ENCODE measurements around the gene F2.

Gene F2

DNA sequence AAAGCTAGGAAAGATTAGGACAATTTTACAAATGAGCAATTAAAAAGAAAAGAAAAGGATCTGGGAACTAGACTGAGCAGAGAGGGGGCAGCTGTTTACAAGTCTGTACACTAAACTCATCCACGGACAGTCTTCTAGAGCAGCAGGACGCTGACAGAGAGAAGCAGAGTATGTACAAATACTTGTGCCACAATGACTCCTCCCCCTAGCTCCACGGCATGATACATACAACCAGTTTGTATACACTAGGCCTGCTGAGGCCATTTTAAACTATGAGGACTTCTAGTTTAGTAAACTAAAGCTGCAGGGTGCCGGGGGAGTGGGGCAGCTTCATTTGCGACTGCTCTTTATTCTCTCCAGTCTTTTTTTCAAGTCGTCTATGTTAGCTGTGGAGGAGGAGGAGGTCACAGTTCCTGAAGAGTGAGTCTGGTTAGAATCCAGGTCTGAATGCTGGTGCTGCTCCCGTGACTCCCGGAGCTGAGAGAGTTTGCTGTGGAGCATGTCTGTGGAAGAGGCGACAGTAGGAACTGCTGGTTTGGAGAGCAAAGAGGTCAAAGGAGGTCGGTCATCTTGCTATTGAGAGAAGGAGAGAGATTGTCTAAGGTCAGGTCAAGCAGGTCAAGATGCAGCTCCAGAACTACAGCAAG, 24.8 kb downstream of the F2 start:
- FAIRE-seq = no peak

DNA sequence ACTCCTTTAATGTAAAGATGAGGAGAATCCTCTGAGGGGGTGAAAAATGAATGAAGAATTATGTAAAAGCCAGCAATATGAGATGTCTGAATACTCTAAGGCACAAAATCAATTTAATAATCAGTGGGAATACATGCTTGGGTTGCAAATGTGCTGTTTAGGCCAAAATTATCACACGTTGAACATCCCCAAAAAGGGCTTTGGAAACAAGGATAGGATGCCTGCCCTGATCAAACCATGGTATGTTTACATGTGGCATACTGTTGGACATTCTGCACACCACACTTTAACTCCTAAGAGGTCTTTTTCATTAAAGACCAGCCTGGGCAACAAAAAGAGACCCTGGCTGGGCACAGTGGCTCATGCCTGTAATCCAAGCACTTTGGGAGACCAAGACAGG, 26.3 kb downstream of the F2 start:
- no peak for FAIRE-seq

DNA sequence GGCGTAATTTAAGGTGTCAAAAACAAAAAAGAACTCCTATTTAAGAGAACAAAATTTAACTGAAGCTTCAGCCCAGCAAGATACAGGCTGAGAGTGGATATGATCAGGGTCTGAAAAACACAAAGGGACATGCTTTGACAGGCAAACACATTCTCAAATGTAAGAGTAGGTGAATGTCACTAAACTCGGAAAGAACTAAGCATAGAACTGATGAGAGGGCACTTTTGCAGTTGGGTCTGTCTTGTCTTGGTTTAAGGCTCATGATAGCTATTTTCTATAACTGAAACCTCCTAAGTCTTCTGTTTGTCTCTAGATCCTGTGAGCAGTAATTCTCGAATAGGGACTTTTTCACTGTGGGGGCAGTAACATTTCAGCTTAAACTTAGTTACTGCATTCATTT, 27.0 kb downstream of the F2 start:
- no peak for FAIRE-seq

DNA sequence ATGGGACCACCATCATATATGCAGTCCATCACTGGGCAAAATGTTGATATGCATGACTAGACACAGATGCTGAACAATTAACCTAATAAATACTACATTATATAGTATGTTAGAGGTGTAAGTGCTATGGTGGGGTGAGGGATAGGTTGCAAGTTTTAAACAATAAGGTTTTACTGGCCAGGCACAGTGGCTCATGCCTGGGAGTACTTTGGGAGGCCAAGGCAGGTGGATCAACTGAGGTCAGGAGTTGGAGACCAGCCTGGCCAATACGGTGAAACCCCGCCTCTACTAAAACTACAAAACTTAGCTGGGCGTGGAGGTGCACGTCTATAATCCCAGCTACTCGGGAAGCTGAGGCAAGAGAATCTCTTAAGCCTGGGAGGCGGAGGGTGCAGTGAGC, 28.1 kb downstream of the F2 start:
- FAIRE-seq = no peak

DNA sequence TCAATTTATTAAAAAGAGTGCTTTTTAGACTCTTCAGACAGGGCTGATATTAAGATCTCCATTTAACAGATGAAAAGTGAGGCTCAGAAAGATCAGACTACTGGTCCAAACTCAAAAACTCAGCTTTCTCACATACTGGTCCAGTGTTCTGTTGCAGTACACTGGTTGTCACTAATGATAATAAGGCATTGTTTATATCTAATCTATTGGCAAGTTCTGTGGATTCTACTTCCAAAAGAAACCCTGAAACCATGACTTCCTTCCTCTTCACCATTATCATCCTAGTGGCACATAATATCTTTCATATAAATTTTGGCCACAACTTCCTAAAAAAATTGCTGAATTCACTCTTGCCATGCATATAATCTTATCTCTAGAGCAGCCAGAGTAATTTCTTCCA, 36.9 kb downstream of the F2 start:
- no peak for FAIRE-seq

DNA sequence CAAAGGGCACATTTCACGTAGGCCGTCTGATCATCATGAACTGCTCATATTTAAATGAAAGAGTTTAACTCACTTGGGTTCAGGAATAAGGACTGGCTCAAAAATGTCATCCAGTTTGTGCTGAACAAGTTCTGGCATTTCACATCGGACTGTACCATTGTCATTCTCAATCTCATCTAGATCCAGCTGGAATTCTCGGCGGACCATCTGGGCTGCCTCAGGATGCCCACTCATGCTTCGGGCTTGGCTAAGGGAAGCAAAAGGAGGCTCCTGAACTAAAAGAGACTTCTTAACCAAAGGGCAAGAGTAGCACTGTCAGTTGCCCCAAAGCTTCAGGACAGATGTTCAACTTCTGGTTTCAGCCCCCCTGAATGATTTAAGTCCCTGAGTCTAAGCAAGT, 40.2 kb downstream of the F2 start:
- FAIRE-seq = no peak

DNA sequence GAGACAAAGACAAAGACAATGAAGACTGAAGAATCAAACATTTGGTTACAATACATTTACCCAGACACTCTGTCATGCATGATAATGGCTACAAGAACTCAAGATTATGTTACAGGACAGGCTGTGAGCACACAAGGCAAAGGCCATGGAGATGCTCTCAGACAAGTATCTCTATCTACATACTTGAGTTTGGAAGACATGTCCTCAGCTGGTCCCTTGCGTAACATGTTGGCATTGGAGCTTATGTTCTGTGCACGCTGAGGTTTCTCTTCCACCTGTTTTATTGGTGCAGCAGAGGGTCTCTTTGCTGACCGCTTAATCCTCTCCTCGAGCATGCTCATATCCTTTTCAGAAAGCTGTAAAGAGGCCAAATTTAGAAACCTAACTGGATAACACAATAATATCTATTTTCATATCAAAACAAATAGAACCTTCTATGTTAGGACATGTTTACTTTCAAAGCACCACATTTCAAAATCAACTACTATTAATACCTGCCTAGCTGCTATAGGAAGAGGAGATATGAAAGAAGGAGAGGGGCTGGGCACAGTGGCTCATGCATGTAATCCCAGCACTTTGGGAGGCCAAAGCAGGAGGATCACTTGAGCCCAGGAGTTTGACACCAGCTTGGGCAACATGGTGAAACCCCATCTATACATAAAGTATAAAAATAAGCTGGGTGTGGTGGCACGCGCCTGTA, 41.6 kb downstream of the F2 start:
- FAIRE-seq = no peak

DNA sequence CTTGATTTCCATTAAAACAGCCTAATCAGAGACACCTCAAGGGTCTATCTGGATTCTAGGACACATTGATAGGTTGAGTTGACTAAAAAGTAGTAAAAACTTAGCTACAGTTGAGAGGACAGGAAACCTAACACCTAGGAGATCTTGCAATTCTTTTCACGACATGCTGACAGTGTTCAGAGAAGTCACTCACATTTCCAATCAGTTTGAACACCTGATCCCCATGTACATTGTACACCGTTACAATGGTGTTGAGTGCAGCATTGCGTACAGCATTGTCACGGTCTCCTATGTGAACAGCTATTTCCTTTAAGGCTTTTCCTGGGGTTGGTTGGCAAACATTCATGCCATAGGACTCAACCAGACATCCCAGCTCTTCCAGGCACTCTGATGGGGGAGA, 42.8 kb downstream of the F2 start:
- no peak for FAIRE-seq

DNA sequence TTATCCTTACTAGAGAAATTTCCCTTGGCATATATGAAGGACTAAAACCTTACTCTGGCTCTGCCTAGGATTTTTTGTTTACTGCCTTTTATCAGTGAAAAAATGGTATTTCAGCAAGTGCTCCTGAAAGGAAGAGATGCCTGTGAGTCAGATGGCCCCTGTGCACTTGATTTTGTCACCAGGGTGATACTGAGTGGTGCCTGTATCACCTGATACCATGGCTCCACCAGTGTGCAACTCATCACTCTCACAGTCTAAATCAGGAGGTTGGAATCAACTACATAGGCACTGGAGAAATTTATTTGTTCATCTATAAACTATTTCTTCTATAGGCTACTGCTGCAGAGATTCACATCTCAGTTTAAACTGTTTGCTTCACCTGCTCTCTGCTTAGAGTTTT, 43.2 kb downstream of the F2 start:
- FAIRE-seq = no peak

DNA sequence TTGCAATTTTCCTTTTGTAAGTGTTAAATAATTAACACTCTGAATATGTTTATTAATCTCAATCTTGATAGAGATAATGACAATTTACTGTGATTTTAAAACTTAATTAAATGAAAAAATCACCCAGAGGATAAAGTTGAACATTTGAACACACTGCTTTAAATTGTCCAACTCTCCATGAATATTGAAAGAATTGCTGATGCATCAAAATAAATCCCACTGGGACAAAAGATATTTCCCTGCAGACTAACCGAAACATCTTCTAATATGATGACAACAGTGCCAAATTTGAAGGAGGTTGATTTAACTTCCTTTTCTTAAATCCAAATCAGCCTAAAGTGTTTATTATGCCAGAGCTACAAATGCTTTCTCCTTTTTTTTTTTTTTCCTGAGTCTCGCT, 47.6 kb downstream of the F2 start:
- FAIRE-seq = no peak

DNA sequence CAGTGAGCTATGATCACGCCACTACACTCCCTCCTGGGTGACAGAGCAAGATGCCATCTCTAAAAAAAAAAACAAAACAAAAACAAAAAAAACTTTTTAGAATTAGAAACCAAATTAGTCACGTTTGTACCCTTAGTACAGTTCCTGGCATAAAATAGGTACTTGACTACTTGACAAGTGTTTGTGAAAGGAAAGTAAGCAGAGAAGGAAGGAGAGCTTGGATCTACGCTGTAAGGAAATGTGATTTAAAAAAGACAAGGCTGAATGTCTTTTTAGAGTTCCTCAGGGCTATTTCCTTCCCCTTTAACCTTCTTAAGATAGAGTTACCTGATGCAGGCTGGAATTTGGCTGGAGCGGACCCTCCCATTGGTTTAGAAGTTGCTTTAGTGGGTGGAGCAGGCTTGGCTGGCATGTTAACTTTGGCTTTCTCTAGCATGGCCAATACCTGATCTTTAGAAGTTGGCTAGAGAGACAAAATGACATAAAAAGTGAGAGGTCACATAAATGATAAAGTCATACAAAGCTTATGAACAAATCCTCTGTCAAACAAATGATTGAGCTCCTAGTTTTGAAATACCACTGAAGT, 50.7 kb downstream of the F2 start:
- no peak for FAIRE-seq

DNA sequence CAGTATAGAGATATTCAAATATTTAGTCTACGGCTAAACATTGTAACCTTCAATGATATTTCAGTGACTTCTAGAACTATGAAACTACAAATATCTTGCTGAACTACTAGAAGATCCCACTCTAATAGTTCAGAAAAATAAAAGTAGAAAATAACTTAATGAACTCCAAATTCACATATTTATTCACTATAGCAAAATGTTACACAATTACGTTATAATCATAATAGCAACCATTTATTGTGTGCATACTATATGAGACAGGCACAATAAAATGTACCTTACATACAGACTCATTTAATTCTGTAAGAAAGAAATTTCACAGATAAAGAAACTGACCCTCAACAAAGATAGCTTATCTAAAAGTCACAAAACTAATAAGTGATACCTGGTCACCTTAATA, 57.9 kb downstream of the F2 start:
- FAIRE-seq = no peak

DNA sequence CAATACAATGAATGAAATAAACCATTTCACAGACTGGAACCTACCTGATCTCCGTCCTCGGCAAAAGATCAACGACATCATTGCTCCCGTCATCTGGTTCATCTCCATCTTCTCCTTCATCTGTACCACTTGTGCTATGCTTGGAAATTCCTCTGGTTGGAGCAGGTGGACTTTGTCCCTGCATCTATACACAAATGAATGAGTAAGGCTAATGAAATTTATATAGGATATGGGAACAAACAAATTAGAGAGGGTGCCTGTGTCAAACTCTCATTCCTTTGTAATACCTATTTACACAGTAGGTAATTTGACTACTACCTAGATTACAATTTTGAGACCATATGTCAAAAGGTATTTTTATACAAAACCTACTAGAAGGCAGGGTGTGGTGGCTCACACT, 59.4 kb downstream of the F2 start:
- no peak for FAIRE-seq
